T-helper 1 cell treated with Interleukin-12 subunit alpha and Interleukin-12 subunit beta and Interleukin-4 antibody, amounts not matched to agents 30 μg/mL and 1 μg/mL, for 36 hours (primary cell): Measurements from ENCODE around the gene CAPZA1.

Experiments used
- H3K27ac Mint-ChIP-seq: one replicate; pipeline ENCODE4 v1.8.0; 2021; ENCODE audit warnings: mild to moderate bottlenecking, mixed read lengths
- H3K27me3 Mint-ChIP-seq: one replicate; pipeline ENCODE4 v1.8.0; 2021; ENCODE audit warnings: low read depth, mixed read lengths
- H3K36me3 Mint-ChIP-seq: one replicate; pipeline ENCODE4 v1.8.0; 2021; ENCODE audit warnings: low read depth, mixed read lengths
- H3K4me1 Mint-ChIP-seq: one replicate; pipeline ENCODE4 v1.8.0; 2021; ENCODE audit warnings: low read depth, mixed read lengths
- H3K4me3 Mint-ChIP-seq: one replicate; pipeline ENCODE4 v1.8.0; 2021; ENCODE audit warnings: mild to moderate bottlenecking, moderate library complexity, mixed read lengths
- H3K9me3 Mint-ChIP-seq: one replicate; pipeline ENCODE4 v1.8.0; 2021; ENCODE audit warnings: mixed read lengths

CAPZA1 gene

DNA sequence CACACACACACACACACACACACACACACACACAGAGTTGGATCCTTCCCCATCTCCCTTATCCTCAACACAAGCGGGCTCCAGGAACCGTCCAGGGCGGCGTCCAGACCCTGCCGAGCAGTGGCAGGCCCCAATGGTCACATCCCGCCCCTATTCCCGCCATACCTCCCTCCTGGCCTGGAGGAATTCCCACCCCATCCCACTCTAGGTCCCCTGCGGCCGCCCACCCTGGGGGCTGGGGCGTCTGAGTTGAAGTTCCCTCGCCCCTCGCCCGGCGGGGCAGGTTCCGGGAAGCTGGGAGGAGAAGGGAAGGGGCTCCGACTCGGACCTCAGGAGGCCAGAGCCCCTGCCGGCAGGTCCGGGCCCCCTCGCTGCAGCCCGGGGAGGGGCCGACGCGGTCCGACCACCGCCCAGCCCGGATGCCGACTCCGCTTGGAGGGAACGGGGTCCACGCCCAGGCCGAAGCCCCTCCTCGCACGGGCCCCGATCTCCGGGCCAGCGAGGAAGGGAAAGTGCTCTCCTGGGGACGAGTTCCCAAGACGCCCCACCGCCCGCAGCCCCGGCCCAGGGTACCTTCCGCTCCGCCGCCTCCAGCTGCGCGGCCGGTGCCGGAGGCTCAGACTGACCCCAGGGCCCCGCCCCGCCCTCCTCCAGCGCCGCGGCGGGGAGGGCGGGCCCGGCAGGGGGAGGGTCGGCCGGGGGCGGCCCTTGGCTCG lies 87.0 kb downstream of the CAPZA1 start, which contains the start of gene RHOC:
RHOC (minus strand) TSS at position 623 of the 716 bp plus-strand sequence. CDS start 3,328 bp downstream, outside the sequence.
- H3K27me3 Mint-ChIP-seq = peaks cover 31% of the 10 kb centered on the region
- peaks cover 44% of the 10 kb centered on the region for H3K4me1 Mint-ChIP-seq
- H3K27ac Mint-ChIP-seq = peak within 1 kb of the TSS; percentile 95
- H3K36me3 Mint-ChIP-seq = peaks cover 16% of the 10 kb centered on the region
- no peaks in the 10 kb centered on the region for H3K9me3 Mint-ChIP-seq
- H3K4me3 Mint-ChIP-seq = peak within 1 kb of the TSS; percentile 88

- Mint-ChIP-seq H3K27ac (peak overlapping the region; percentile 67), H3K4me1 (peaks cover 36% of the 10 kb centered on the region), H3K27me3 (peaks cover 35% of the 10 kb centered on the region), H3K9me3 (no peaks in the 10 kb centered on the region), H3K36me3 (peaks cover 8% of the 10 kb centered on the region), H3K4me3 (peak overlapping the region; percentile 88)
These were observed 87.8 kb downstream of the CAPZA1 start for GRCh38 chr1:112707221-112708001.

GRCh38 chr1:112708002-112708448 lies 88.4 kb downstream of the CAPZA1 start:
- H3K4me3 Mint-ChIP-seq = peak overlapping the region; percentile 88
- H3K36me3 Mint-ChIP-seq = peaks cover 3% of the 10 kb centered on the region
- H3K27ac Mint-ChIP-seq = no peak overlapping the region
- H3K27me3 Mint-ChIP-seq = peaks cover 41% of the 10 kb centered on the region
- H3K9me3 Mint-ChIP-seq = no peaks in the 10 kb centered on the region
- H3K4me1 Mint-ChIP-seq = peaks cover 32% of the 10 kb centered on the region

- Mint-ChIP-seq H3K4me1 (peaks cover 29% of the 10 kb centered on the region), H3K36me3 (no peaks in the 10 kb centered on the region), H3K27me3 (peaks cover 46% of the 10 kb centered on the region), H3K27ac (no peak overlapping the region), H3K4me3 (peak overlapping the region; percentile 88), H3K9me3 (no peaks in the 10 kb centered on the region)
These were observed 88.9 kb downstream of the CAPZA1 start for GRCh38 chr1:112708489-112708888.

DNA sequence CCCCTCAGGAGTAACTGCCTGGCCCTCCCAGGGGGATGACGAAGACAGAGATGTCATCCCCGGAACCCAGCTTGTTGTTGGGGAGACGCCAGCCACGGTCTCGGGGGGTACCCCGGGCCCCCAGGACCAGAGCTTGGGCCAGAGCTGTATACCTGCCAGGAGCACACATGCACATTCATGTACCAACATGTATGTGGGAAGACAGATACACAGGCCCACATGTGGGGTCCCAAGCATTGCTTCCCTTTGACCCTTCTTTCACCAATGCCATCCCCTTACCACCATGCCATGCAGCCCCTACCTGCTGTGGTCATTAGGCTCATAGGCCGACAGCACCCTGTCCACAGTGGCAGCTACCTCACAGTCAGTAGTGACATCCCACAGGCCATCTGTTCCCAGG lies 90.5 kb downstream of the CAPZA1 start:
- Mint-ChIP-seq H3K4me1 (peaks cover 24% of the 10 kb centered on the region), H3K9me3 (no peaks in the 10 kb centered on the region)

DNA sequence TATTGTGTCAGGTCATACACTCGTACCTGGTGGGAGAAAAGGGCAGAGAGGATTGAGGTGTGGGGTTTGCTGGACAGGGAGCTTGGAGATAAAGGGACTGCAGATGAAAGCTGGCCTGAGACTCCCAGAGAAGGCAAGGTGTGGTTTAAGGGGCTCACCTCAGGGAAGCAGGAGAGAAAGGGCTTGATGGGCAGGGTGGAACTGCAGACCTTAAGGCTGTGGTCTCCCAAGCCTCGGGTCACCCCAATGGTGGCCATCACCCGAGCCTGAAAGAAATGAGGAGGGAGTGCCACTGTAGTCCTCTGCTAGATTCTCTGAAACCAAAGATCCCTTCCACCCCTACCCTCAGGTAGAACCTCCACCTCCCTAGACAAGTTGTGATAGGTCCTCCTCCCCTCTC lies 91.0 kb downstream of the CAPZA1 start:
- Mint-ChIP-seq H3K4me3 (no peak overlapping the region), H3K36me3 (no peaks in the 10 kb centered on the region), H3K9me3 (no peaks in the 10 kb centered on the region), H3K27me3 (peaks cover 58% of the 10 kb centered on the region), H3K4me1 (peaks cover 23% of the 10 kb centered on the region), H3K27ac (no peak overlapping the region)

More for the DNA sequence above, 90.5 kb downstream of the CAPZA1 start:
- Mint-ChIP-seq H3K36me3 (no peaks in the 10 kb centered on the region), H3K4me3 (no peak overlapping the region), H3K27ac (no peak overlapping the region), H3K27me3 (peaks cover 58% of the 10 kb centered on the region)

DNA sequence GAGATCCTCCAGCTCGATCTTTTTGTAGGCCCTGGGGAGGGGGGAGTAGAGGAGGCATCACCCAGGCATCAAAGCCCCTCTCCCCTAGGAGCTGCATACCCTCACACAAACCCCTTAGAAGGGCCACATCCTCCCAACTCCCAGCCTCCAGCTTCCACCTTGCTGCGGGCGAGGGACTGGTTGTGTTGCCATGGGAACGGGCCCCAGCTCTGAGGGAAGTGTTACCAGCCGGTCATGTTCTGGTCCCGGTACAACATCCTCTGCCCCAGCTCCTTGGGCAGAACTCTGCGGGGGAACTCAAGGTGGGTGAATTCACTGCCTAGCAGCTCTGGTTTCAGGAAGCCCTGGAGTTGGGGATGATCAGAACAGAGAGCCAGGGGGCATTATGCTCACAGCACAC lies 91.4 kb downstream of the CAPZA1 start:
- peaks cover 24% of the 10 kb centered on the region for H3K4me1 Mint-ChIP-seq
- H3K27me3 Mint-ChIP-seq = peaks cover 58% of the 10 kb centered on the region

GRCh38 chr1:112711670-112712069 lies 92.0 kb downstream of the CAPZA1 start:
- H3K36me3 Mint-ChIP-seq = no peaks in the 10 kb centered on the region
- peaks cover 29% of the 10 kb centered on the region for H3K4me1 Mint-ChIP-seq
- H3K27me3 Mint-ChIP-seq = peaks cover 58% of the 10 kb centered on the region
- no peaks in the 10 kb centered on the region for H3K9me3 Mint-ChIP-seq
- no peak overlapping the region for H3K27ac Mint-ChIP-seq
- no peak overlapping the region for H3K4me3 Mint-ChIP-seq

More for the DNA sequence above, 91.4 kb downstream of the CAPZA1 start:
- Mint-ChIP-seq H3K27ac (no peak overlapping the region), H3K9me3 (no peaks in the 10 kb centered on the region), H3K4me3 (no peak overlapping the region), H3K36me3 (no peaks in the 10 kb centered on the region)

DNA sequence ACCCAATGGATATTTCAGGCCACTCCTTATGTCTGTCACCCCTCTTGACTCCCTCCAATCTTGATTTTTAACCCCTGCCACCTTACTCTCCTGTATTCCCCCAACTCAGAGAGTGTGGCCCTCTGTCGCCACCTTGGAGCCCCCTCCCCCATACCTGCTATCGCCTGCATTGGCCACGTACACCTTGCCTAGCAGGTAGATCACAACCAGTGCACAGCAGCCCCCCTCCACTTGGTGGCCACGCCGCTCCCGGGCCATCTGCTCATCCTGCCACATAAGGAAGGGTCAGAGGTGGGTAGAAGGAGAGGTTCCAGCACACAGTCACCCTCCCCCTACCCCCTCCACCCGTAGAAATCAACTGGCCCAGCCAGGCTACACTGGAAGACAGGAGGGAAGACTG lies 92.6 kb downstream of the CAPZA1 start:
- Mint-ChIP-seq H3K4me3 (no peak overlapping the region), H3K9me3 (no peaks in the 10 kb centered on the region), H3K27me3 (peaks cover 58% of the 10 kb centered on the region), H3K4me1 (peaks cover 34% of the 10 kb centered on the region), H3K27ac (no peak overlapping the region), H3K36me3 (no peaks in the 10 kb centered on the region)

- Mint-ChIP-seq H3K9me3 (no peaks in the 10 kb centered on the region), H3K36me3 (no peaks in the 10 kb centered on the region), H3K4me1 (peaks cover 34% of the 10 kb centered on the region), H3K4me3 (no peak overlapping the region), H3K27ac (no peak overlapping the region), H3K27me3 (peaks cover 54% of the 10 kb centered on the region)
These were observed 93.1 kb downstream of the CAPZA1 start for GRCh38 chr1:112712701-112713128.

GRCh38 chr1:112713466-112714312 lies 94.1 kb downstream of the CAPZA1 start:
- Mint-ChIP-seq H3K36me3 (no peaks in the 10 kb centered on the region), H3K27ac (no peak overlapping the region), H3K4me1 (peaks cover 33% of the 10 kb centered on the region), H3K27me3 (peaks cover 44% of the 10 kb centered on the region), H3K9me3 (no peaks in the 10 kb centered on the region), H3K4me3 (peak overlapping the region; percentile 59)

DNA sequence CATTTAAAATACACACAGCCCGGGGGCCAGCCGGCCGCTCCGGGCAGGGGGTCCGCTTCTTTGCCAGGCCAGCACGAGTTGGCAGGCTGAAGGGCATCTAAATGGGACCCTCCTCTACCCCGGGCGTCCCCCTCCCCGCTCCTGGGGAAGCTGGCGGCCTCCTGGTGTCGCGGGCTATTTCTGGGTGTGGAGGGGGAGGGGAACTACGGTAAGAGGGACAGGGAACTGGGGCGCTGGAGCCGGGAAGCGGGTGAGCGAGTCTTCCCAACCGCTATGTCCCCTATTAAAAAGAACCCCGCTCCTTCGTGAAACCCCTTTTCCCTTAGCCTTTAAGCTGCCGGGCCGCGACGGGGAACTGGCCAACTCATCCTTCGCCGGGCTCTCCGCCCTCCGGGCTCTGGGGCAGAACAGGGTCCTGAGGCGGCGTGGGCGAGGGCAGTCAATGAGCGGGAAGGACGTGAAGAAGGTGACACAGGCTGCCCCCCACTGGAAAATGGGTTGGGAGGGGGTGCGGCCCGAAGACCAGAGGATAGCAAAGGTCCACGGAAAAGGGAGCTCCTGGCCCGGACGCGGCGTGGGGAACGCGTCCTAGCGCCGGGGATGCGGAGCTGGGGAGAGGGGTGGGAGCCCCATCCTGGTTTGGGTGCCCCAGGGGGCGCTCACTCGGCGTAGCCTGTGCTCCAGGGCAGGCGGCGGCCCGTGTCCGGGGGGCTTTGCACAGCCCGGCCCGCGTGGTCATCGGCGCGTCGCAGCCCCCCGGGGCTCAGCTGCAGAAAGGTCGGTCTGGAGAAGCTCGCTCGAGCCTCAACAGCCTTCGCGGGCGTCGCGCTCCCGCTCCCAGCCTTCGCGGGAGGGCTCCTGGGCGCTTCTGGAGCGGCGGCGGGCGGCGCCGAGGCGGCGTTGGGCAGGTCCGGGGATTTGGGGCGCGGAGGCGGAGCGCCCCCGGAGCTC lies 95.0 kb downstream of the CAPZA1 start:
- Mint-ChIP-seq H3K4me1 (peaks cover 33% of the 10 kb centered on the region), H3K4me3 (peak overlapping the region; percentile 81), H3K27me3 (peaks cover 41% of the 10 kb centered on the region)

DNA sequence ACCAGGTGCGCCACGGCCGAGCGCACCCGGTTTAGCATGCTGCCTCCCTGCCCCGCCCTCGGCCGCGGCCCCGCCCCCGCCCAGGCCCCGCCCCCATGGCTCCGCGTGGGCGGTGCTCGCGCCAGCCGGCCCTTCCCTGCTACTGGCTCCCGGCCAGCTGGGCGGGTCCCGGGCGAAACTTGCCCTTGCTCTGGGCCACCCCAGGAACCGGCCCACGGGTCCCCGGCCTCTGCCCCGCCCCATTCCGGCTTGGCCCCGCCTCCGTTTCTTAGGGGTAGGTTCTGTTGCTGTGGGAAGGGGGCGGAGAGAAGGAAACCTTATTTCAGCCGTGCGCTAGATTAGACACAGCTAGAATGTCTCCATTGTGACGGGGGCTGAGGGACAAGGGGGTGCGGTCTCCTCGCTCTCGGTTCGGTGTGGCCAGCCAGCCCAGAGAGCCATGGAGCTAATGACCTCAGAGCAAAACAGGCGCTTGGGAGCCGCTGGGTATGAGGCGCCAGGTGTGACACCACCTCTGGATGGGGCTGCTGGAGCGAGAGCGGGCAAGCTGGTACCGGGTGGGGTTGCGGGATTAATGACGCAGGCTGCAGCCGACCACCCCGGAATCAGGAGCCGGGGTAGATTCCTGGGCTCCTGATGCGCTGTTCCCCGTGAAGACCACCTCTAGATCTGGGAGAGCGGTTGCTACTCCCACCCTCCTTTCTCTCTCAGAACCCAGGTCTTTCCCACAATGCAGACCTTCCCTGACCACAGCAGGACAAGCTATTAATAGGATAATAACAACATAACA lies 95.8 kb downstream of the CAPZA1 start, which contains the start of gene PPM1J:
PPM1J (minus strand) TSS at position 69 of the 790 bp plus-strand sequence; CDS start at position 38, 31 bp downstream.
- Mint-ChIP-seq H3K36me3 (no peaks in the 10 kb centered on the region), H3K9me3 (no peaks in the 10 kb centered on the region), H3K4me1 (peaks cover 33% of the 10 kb centered on the region), H3K27me3 (peaks cover 42% of the 10 kb centered on the region), H3K27ac (peak within 1 kb of the TSS; percentile 43), H3K4me3 (peak within 1 kb of the TSS; percentile 85)

More for the DNA sequence above, 95.0 kb downstream of the CAPZA1 start:
- H3K9me3 Mint-ChIP-seq = no peaks in the 10 kb centered on the region
- H3K36me3 Mint-ChIP-seq = no peaks in the 10 kb centered on the region
- H3K27ac Mint-ChIP-seq = no peak overlapping the region
